VCaP (cell line): ENCODE results near the gene UIMC1.

Experiments
- H3K27ac ChIP-seq: fragments of 450-650 bp; 2 replicates; pipeline ENCODE4 v1.5.1; 2017
- TF ChIP-seq, protein P1 (sequence below): fragments of 450-650 bp; conservative IDR thresholded peaks from 2 replicates; pipeline ENCODE4 v1.5.1; 2017; ENCODE audit warnings: mild to moderate bottlenecking, moderate library complexity

The UIMC1 gene

GRCh38 chr5:176979669-176980068 is 26.9 kb downstream of the UIMC1 start:
- no peak overlapping the region for H3K27ac ChIP-seq
- TF ChIP-seq, protein P1, sequence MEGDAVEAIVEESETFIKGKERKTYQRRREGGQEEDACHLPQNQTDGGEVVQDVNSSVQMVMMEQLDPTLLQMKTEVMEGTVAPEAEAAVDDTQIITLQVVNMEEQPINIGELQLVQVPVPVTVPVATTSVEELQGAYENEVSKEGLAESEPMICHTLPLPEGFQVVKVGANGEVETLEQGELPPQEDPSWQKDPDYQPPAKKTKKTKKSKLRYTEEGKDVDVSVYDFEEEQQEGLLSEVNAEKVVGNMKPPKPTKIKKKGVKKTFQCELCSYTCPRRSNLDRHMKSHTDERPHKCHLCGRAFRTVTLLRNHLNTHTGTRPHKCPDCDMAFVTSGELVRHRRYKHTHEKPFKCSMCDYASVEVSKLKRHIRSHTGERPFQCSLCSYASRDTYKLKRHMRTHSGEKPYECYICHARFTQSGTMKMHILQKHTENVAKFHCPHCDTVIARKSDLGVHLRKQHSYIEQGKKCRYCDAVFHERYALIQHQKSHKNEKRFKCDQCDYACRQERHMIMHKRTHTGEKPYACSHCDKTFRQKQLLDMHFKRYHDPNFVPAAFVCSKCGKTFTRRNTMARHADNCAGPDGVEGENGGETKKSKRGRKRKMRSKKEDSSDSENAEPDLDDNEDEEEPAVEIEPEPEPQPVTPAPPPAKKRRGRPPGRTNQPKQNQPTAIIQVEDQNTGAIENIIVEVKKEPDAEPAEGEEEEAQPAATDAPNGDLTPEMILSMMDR = no peak

- H3K27ac ChIP-seq = 0 out of 2 replicates have a peak overlapping the region, but pooled peaks have one; percentile 52
- TF ChIP-seq, protein P1 = no peak
Observed at GRCh38 chr5:176965633-176966032, 40.9 kb downstream of the UIMC1 start.

DNA sequence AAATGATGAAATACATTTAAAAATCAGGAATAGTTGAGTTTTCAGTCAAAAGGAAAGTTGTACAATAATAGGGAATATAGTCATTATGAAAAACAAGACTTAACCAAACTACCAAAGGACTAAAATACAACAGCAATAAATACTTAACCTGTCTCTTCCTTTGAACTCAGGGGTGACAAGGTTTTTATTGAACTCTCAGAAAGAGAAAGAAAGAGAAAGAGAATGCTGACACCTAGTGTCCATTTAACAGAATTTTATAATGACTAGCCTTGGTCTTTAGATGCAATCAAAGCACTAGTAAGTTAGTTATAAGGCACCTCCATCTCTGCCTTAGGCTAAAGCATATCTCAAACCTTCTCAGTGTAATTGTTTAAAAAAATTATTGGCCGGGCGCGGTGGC is 47.5 kb downstream of the UIMC1 start:
- H3K27ac ChIP-seq = peak overlapping the region; percentile 40
- TF ChIP-seq, protein P1 = peak; percentile 78

DNA sequence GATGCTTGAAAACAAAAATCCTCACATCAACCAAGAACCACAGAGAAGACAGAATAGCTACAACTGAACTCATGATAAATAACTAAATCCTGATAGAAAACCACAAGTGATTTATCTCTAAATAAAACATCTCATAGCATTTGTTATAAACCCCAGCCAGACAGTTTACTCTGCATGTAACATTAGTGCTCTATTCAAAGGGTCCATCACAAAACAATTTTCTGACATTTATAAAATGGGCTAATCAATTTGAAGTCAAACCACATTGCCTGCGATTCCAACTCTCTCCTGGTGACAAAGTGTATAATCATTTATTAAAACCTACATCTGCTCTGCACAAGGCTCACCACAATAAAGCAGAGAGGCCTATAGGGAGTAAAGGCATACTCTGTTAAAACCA is 49.8 kb downstream of the UIMC1 start:
- peak overlapping the region; percentile 40; the same call in 1 of the 2 replicates for H3K27ac ChIP-seq
- TF ChIP-seq, protein P1 = no peak

- peak overlapping the region; percentile 12; the same call in 1 of the 2 replicates for H3K27ac ChIP-seq
- TF ChIP-seq, protein P1 = no peak
Observed at GRCh38 chr5:176955895-176956294, 50.7 kb downstream of the UIMC1 start.

DNA sequence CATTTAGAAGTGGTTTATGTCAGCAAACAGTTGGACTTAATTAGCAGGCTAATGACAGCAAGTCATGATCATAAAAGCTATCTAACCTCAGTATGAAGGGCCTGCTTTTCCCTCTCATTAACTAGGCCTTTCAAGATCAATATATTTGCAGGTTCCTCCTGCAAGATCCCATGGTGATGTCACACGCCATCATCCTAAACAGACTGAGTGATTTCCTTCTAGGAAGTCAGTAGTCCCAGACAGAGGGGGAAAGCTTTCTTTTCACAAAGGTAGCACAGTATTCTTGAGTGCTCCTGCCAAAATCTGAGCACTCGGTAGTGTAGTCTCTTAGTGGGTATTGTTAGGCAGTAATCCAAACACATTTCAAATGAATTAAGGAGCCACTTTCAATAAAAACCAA is 52.5 kb downstream of the UIMC1 start:
- no peak overlapping the region for H3K27ac ChIP-seq
- TF ChIP-seq, protein P1 = no peak

DNA sequence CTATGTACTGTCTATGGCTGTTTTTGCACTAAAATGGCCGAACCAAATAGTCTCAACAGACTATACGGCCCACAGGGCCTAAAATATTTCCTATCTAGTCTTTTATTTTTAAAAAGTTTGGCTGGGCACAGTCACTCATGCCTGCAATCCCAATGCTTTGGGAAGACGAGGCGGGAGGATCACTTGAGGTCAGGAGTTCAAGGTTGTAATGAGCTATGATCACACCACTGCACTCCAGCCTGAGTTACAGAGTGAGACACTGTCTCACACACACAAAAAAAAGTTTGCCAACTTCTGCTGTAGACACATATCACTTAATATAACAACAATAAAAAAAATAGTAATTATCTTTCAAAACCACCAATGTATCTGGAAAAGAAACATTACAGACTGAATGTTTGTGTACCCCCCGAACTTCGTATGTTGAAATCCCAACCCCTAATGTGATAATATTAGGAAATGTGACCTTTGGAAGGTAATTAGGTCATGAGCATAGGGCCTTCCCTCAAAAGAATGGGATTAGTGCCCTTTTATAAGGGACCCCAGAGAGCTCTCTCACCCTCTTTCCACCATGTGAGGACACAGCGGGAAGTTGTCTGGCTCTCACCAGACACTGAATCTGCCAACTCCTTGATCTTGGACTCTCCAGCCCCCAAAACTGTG is 53.9 kb downstream of the UIMC1 start:
- H3K27ac ChIP-seq = no peak overlapping the region
- TF ChIP-seq, protein P1 = no peak
